ENCODE results near the gene ANTKMT.
"Not testable (repeated sequence)": the region's sequence is repeated elsewhere in the genome, so short reads cannot be mapped to it uniquely, and the experiment has no call there.

The ANTKMT gene

GRCh38 chr16:681746-682427 is 39.1 kb upstream of the ANTKMT start:
- DNase-seq (ENCODE audit: low read depth, low spot score): no peak

- DNase-seq (ENCODE audit: low read depth, low spot score): no peak
Measured at GRCh38 chr16:682493-683395, 38.2 kb upstream of the ANTKMT start.

- no peak for DNase-seq (ENCODE audit: low read depth, low spot score)
Measured at GRCh38 chr16:683396-684070, 37.4 kb upstream of the ANTKMT start.

- DNase-seq (ENCODE audit: low read depth, low spot score): peak; percentile 93
Measured at GRCh38 chr16:684071-684794, 36.7 kb upstream of the ANTKMT start, which contains the start of gene JMJD8. Gene JMJD8 (minus strand): TSS chr16:684334. CDS start chr16:684319, 15 bp downstream.

GRCh38 chr16:684961-685696 is 35.8 kb upstream of the ANTKMT start:
- no peak for DNase-seq (ENCODE audit: low read depth, low spot score)

GRCh38 chr16:685967-686366 is 35.0 kb upstream of the ANTKMT start:
- no peak for DNase-seq (ENCODE audit: low read depth, low spot score)

- no peak for DNase-seq (ENCODE audit: low read depth, low spot score)
Measured at GRCh38 chr16:686459-687260, 34.3 kb upstream of the ANTKMT start.

- DNase-seq (ENCODE audit: low read depth, low spot score): no peak
Measured at GRCh38 chr16:687499-687898, 33.4 kb upstream of the ANTKMT start.

GRCh38 chr16:689175-689897 is 31.6 kb upstream of the ANTKMT start:
- no peak for DNase-seq (ENCODE audit: low read depth, low spot score)

- not testable (repeated sequence) for DNase-seq (ENCODE audit: low read depth, low spot score)
Measured at GRCh38 chr16:691242-691641, 29.7 kb upstream of the ANTKMT start.

- DNase-seq (ENCODE audit: low read depth, low spot score): no peak
Measured at GRCh38 chr16:692356-693108, 28.4 kb upstream of the ANTKMT start.

GRCh38 chr16:693364-693763 is 27.6 kb upstream of the ANTKMT start:
- no peak for DNase-seq (ENCODE audit: low read depth, low spot score)

- DNase-seq (ENCODE audit: low read depth, low spot score): no peak
Measured at GRCh38 chr16:693766-694165, 27.2 kb upstream of the ANTKMT start.

- no peak for DNase-seq (ENCODE audit: low read depth, low spot score)
Measured at GRCh38 chr16:694187-694862, 26.6 kb upstream of the ANTKMT start.

- no peak for DNase-seq (ENCODE audit: low read depth, low spot score)
Measured at GRCh38 chr16:694863-695354, 26.0 kb upstream of the ANTKMT start.

- no peak for DNase-seq (ENCODE audit: low read depth, low spot score)
Measured at GRCh38 chr16:695355-696089, 25.4 kb upstream of the ANTKMT start.

Data from activated naive CD8-positive, alpha-beta T cell treated with anti-CD3 and anti-CD28 coated beads, Interleukin-2, amount 50 U/mL, for 16 hours (primary cell).